GM12864 (cell line): ENCODE measurements around the gene MEAF6.
A peak's percentile ranks its signal among the peaks of the same experiment; 100 is the strongest.

Source experiments
- DNase-seq: peaks from one replicate; pipeline ENCODE4 v3.0.0-alpha.2; 2011; ENCODE audit warnings: low read depth
- H3K4me3 ChIP-seq: 2 replicates; pipeline ENCODE4 v1.5.1; 2011; ENCODE audit warnings: mild to moderate bottlenecking, low read depth, low read length, control low read depth
- TF ChIP-seq, protein P1 (sequence below): IDR thresholded peaks from 2 replicates; pipeline ENCODE4 v1.5.1; 2011; ENCODE audit warnings: low read depth, mild to moderate bottlenecking, moderate library complexity, low read length, control low read depth, inconsistent platforms; ENCODE audit errors: missing control alignments

The MEAF6 gene

DNA sequence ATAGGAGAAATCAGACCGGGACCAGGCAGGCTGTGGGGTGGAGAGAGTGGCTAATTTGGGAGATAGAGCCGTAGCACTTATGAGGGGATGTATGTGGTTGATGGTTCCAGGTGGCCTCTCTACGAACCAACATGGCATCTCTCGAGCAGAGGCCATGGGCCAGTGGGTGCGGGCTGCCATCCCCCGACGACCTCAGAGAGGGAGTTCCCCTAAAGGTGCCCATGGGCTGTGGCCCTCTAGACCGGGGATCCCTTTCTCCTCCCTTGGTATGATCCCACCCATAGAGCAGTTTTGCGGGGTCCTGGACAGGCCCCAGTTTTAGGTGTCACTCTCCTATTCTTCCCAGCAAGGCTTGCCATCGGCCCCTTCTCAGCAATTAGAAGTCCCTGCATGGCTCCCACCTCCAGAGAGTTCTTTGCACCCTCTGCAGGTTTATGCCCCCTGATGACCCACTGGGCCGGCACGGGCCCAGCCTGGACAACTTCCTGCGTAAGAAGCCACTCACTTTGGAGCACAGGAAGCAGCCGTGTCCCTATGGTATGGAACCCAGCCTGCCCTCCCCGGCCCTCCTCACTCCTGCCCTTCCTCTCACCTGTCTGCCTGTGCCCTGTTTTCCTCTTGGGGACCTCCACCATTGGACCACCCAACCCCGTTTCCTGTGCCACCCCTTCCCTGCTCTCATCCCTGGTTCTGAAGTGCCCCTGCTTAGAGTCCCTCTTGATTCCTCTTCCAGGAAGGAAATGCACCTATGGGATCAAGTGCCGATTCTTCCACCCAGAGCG, 32.4 kb downstream of the MEAF6 start:
- TF ChIP-seq, protein P1, sequence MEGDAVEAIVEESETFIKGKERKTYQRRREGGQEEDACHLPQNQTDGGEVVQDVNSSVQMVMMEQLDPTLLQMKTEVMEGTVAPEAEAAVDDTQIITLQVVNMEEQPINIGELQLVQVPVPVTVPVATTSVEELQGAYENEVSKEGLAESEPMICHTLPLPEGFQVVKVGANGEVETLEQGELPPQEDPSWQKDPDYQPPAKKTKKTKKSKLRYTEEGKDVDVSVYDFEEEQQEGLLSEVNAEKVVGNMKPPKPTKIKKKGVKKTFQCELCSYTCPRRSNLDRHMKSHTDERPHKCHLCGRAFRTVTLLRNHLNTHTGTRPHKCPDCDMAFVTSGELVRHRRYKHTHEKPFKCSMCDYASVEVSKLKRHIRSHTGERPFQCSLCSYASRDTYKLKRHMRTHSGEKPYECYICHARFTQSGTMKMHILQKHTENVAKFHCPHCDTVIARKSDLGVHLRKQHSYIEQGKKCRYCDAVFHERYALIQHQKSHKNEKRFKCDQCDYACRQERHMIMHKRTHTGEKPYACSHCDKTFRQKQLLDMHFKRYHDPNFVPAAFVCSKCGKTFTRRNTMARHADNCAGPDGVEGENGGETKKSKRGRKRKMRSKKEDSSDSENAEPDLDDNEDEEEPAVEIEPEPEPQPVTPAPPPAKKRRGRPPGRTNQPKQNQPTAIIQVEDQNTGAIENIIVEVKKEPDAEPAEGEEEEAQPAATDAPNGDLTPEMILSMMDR = no peak
- DNase-seq = no peak

DNA sequence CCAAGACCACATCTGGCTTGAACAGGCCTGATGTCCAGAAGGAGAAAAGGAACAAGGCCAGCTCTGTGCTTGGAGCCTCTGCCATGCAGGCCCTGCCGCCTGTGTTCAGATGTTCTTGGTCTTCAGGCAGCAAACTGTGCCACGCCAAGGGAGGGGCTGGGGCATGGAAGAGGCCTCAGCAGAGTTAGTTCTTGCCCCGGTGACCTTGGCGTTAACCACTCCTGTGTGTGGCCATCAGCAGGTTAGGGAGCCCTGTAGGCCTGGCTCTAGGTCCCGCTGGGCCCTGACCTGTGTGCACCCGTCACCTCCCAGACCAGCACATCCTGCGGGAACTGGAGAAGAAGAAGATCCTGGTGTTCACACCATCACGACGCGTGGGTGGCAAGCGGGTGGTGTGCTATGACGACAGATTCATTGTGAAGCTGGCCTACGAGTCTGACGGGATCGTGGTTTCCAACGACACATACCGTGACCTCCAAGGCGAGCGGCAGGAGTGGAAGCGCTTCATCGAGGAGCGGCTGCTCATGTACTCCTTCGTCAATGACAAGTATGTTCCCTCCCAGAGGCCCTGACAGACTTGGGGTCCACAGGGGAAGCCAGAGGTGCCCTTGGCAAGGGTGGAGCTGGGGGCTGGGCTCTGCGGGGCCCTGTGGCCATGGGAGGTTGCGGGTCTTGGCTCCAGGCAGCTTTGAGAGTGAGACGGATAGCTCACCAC, 33.1 kb downstream of the MEAF6 start:
- TF ChIP-seq, protein P1 = no peak
- DNase-seq = no peak
- no peak overlapping the region for H3K4me3 ChIP-seq

More for the DNA sequence above, 32.4 kb downstream of the MEAF6 start:
- H3K4me3 ChIP-seq = no peak overlapping the region

DNA sequence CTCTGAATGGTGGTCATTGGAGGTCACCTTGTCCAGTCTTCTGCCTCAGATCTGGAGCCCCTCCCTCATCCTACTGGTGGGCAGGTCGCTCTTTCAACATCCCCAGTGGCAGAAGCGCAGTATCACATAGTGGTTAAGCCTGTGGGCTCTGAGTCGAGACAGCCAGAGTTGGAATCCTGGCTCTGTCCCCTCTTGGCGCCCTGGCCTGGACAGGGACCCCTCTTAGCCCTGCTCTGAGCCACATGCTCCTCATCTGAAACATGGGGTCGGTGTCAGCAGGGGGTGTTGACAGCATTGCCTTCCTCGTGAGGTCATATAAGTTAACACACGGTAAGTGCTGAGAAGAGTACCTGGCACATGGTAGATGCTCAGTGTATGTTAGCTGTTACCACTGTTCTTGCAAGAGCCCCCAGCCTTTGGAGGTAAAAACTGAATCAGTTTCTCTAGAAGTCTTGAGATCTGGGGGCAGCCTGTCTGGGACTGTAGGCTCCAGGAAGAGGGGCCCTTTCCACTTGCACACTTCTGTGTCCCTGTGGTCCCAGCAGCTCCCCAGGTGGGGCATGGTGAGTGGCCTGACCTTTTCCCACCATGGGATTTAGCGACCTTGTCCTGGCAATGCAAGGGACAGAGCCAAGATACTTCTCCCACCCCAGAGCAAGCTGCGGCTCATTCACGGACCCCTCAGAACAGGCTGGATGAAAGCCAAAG, 33.8 kb downstream of the MEAF6 start:
- no peak for DNase-seq
- TF ChIP-seq, protein P1 = no peak
- no peak overlapping the region for H3K4me3 ChIP-seq

DNA sequence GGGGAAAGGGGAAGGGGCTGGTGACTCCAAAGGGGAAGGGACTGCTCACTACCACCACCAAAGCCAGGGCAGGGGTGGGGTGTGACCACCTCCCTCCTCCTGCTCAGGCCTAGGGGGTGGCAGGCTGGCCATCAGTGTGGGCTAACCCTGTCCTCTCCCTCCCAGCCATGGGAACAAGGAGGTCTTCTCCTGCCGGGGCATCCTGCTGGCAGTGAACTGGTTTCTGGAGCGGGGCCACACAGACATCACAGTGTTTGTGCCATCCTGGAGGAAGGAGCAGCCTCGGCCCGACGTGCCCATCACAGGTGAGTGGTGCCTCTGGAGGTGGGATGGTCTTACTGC, 34.5 kb downstream of the MEAF6 start:
- TF ChIP-seq, protein P1 = no peak
- no peak for DNase-seq
- peak overlapping the region; percentile 88 for H3K4me3 ChIP-seq

DNA sequence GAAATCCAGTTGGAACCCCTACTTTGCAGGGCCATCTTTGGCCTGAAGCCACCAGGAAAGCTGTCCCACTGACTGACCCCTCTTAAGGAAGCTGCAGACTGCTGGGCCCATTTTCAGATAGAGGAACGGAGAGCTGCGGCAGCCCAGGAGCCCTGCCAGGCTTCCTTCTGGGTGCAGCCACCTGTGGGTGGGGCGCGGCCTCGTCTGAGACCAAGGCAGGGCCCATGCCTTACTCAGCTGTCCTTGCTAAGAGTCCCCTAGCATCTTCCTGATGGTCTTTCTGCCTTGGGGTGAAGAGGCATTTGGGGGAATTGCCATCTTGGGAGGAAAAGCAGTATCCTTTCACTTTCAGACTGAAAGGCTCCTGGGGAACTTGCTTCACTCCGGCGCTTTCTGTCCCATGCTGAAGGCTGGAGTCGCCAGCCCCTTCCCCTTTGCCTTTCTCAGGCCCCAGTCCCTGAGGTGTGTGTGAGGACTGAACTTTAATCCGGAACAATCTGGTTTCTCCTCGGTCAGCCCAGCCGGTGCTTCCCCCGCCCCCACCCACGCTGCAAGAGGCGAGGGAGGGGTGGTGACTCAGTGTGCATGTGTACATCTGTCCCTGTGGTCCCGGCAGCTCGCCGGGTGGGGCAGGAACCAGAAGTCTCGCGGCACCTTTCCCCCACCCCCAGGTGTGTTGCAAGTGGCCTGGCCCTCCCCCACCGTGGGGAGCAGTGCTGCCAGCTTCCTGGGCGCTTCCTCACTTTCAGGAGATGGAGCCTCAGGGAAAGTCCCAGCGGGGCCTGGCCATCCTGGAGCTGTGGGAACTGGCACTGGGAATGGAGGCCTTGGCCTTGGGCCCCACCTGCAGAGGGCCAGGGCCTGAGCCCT, 35.1 kb downstream of the MEAF6 start:
- H3K4me3 ChIP-seq = peak overlapping the region; percentile 88
- DNase-seq = peak; percentile 70
- TF ChIP-seq, protein P1 = no peak

DNA sequence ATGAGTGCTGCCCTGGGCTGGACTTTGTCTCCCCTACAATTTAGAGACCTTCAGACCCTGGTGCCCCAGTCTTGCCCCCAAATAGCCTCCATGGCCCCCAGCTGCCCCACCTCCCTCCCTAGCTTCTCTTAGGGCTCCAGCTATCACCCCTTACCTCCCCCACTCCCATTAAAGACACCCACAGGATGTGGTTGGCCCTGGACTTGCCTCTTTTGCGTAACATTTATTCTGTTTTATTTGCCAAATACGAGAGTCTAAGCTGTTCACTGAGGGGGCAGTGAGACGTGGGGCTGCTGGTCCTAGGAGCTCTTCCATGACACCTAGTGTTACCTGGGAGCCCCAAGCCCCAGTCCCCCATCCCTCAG, 35.7 kb downstream of the MEAF6 start:
- H3K4me3 ChIP-seq = peak overlapping the region; percentile 88
- no peak for DNase-seq
- TF ChIP-seq, protein P1 = no peak
